ENCODE measurements around the gene FIGNL2.

DNA sequence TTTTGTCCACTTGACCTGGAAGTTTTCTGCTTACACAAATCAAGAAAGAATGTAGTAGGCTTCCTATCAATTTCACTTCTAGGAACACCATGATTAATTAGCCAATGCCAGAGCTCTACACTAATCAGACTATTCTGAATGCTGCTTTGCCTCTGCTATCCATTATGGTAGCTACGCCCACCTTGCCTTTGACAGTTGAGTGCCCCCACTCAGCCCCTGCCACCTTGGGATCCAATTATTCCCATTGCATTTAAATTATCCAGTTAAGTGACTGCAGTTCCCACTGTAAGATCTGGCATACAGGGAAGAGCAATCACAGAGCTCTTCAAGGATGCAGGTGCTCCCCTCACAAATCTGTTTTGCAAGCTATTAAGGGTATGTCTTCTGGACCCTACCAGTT is 47.5 kb downstream of the FIGNL2 start:
- TF ChIP-seq, protein P1, sequence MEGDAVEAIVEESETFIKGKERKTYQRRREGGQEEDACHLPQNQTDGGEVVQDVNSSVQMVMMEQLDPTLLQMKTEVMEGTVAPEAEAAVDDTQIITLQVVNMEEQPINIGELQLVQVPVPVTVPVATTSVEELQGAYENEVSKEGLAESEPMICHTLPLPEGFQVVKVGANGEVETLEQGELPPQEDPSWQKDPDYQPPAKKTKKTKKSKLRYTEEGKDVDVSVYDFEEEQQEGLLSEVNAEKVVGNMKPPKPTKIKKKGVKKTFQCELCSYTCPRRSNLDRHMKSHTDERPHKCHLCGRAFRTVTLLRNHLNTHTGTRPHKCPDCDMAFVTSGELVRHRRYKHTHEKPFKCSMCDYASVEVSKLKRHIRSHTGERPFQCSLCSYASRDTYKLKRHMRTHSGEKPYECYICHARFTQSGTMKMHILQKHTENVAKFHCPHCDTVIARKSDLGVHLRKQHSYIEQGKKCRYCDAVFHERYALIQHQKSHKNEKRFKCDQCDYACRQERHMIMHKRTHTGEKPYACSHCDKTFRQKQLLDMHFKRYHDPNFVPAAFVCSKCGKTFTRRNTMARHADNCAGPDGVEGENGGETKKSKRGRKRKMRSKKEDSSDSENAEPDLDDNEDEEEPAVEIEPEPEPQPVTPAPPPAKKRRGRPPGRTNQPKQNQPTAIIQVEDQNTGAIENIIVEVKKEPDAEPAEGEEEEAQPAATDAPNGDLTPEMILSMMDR (IDR thresholded peaks at IDR 0.05; ENCODE audit: insufficient read depth, low read depth, low read length): no peak
- no peak for TF ChIP-seq EZH2 (IDR thresholded peaks at IDR 0.05; ENCODE audit: insufficient read depth, low read length)
